ENCODE results near the gene CHST4.
"Not testable (repeated sequence)": the region's sequence is repeated elsewhere in the genome, so short reads cannot be mapped to it uniquely, and the experiment has no call there.

CHST4 gene

GRCh38 chr16:71526111-71526631, at the start of gene CHST4:
Gene CHST4, plus strand, starts transcription at chr16:71526426. Its CDS starts 10,252 bp downstream, at chr16:71536678.
- DNase-seq (ENCODE audit: low read depth in 2 of 2): no peak

- DNase-seq (ENCODE audit: low read depth in 2 of 2): no peak
Observed at GRCh38 chr16:71476457-71477124, 49.6 kb upstream of the CHST4 start.

- no peak for DNase-seq (ENCODE audit: low read depth in 2 of 2)
Observed at GRCh38 chr16:71479420-71479819, 46.8 kb upstream of the CHST4 start.

GRCh38 chr16:71480956-71481355, 45.3 kb upstream of the CHST4 start:
- DNase-seq (ENCODE audit: low read depth in 2 of 2): no peak

GRCh38 chr16:71482569-71482968, 43.7 kb upstream of the CHST4 start:
- no peak for DNase-seq (ENCODE audit: low read depth in 2 of 2)

- DNase-seq (ENCODE audit: low read depth in 2 of 2): peak; percentile 49 to 51
Observed at GRCh38 chr16:71484006-71484893, 42.0 kb upstream of the CHST4 start.

- DNase-seq (ENCODE audit: low read depth in 2 of 2): no peak
Observed at GRCh38 chr16:71489122-71489521, 37.1 kb upstream of the CHST4 start, which contains the start of gene ZNF19. Gene ZNF19, minus strand, starts transcription at chr16:71489324. Its CDS starts 7,210 bp downstream, at chr16:71482114.

GRCh38 chr16:71490361-71490760, 35.9 kb upstream of the CHST4 start:
- DNase-seq (ENCODE audit: low read depth in 2 of 2): no peak

GRCh38 chr16:71491054-71491453, 35.2 kb upstream of the CHST4 start:
- DNase-seq (ENCODE audit: low read depth in 2 of 2): no peak

- DNase-seq (ENCODE audit: low read depth in 2 of 2): no peak
Observed at GRCh38 chr16:71492786-71493185, 33.4 kb upstream of the CHST4 start.

- DNase-seq (ENCODE audit: low read depth in 2 of 2): no peak
Observed at GRCh38 chr16:71493213-71493612, 33.0 kb upstream of the CHST4 start.

GRCh38 chr16:71498031-71498430, 28.2 kb upstream of the CHST4 start:
- no peak for DNase-seq (ENCODE audit: low read depth in 2 of 2)

- peak in 1 of 2 donors; percentile 11 for DNase-seq (ENCODE audit: low read depth in 2 of 2)
Observed at GRCh38 chr16:71499775-71500364, 26.4 kb upstream of the CHST4 start.

GRCh38 chr16:71500964-71501363, 25.3 kb upstream of the CHST4 start:
- DNase-seq (ENCODE audit: low read depth in 2 of 2): no peak

- no peak for DNase-seq (ENCODE audit: low read depth in 2 of 2)
Observed at GRCh38 chr16:71501547-71501946, 24.7 kb upstream of the CHST4 start.

- not testable (repeated sequence) for DNase-seq (ENCODE audit: low read depth in 2 of 2)
Observed at GRCh38 chr16:71504051-71504450, 22.2 kb upstream of the CHST4 start.

- no peak for DNase-seq (ENCODE audit: low read depth in 2 of 2)
Observed at GRCh38 chr16:71504901-71505300, 21.3 kb upstream of the CHST4 start.

GRCh38 chr16:71507061-71507460, 19.2 kb upstream of the CHST4 start:
- DNase-seq (ENCODE audit: low read depth in 2 of 2): no peak

GRCh38 chr16:71513302-71513701, 12.9 kb upstream of the CHST4 start:
- DNase-seq (ENCODE audit: low read depth in 2 of 2): no peak

GRCh38 chr16:71514476-71514875, 11.8 kb upstream of the CHST4 start:
- DNase-seq (ENCODE audit: low read depth in 2 of 2): no peak

- no peak for DNase-seq (ENCODE audit: low read depth in 2 of 2)
Observed at GRCh38 chr16:71515026-71515425, 11.2 kb upstream of the CHST4 start.

GRCh38 chr16:71520550-71520949, 5.7 kb upstream of the CHST4 start:
- no peak for DNase-seq (ENCODE audit: low read depth in 2 of 2)

Data from stimulated activated CD8-positive, alpha-beta memory T cell treated with anti-CD3 and anti-CD28 coated beads, Interleukin-7, amount 100 ng/mL, for 1 hour (primary cell).